HL-60 (cell line): Measurements from ENCODE around the gene RPS5.

Experiments
- POLR2AphosphoS5 ChIP-seq: IDR thresholded peaks from 2 replicates; pipeline ENCODE4 v1.6.1; 2012; ENCODE audit warnings: low read depth
- TF ChIP-seq, protein P1 (sequence below): IDR thresholded peaks from one replicate; pipeline ENCODE4 v1.5.1; 2011; ENCODE audit warnings: low read length, control low read depth, inconsistent platforms; ENCODE audit not compliant: insufficient read depth
- TF ChIP-seq, protein P2 (sequence below): IDR thresholded peaks from 2 replicates; pipeline ENCODE4 v1.6.1; 2012; ENCODE audit warnings: low read depth; ENCODE audit not compliant: insufficient replicate concordance

DNA sequence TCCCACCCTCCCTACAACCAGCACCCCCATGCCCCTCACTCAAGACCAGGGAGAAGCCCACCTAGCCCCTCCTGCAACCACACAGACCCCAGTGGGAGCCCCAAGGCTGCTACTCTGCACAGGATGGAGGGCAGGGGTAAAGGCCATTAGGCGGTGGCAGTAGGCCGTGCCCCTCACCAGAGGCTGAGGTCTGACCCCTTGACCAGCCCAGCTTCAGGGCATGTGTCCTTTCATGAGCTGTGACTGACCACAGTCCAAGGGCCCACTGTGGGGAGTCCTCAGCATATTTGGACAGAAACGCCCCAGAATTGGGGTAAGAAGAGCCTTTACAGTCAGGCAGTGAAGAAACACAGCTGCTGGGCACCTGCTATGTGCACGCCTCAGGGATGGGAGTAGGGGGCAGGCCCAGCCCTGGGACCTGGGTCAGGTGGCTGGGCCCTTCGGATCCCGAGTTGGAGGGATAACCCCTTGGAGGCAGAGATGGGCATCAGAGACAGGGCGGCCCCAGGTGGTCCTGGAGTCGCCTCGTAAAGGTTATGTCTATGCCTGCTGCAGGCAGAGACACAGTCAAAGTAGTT, 1.7 kb upstream of the RPS5 start:
- TF ChIP-seq, protein P1, sequence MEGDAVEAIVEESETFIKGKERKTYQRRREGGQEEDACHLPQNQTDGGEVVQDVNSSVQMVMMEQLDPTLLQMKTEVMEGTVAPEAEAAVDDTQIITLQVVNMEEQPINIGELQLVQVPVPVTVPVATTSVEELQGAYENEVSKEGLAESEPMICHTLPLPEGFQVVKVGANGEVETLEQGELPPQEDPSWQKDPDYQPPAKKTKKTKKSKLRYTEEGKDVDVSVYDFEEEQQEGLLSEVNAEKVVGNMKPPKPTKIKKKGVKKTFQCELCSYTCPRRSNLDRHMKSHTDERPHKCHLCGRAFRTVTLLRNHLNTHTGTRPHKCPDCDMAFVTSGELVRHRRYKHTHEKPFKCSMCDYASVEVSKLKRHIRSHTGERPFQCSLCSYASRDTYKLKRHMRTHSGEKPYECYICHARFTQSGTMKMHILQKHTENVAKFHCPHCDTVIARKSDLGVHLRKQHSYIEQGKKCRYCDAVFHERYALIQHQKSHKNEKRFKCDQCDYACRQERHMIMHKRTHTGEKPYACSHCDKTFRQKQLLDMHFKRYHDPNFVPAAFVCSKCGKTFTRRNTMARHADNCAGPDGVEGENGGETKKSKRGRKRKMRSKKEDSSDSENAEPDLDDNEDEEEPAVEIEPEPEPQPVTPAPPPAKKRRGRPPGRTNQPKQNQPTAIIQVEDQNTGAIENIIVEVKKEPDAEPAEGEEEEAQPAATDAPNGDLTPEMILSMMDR, result no peak
- TF ChIP-seq, protein P2, sequence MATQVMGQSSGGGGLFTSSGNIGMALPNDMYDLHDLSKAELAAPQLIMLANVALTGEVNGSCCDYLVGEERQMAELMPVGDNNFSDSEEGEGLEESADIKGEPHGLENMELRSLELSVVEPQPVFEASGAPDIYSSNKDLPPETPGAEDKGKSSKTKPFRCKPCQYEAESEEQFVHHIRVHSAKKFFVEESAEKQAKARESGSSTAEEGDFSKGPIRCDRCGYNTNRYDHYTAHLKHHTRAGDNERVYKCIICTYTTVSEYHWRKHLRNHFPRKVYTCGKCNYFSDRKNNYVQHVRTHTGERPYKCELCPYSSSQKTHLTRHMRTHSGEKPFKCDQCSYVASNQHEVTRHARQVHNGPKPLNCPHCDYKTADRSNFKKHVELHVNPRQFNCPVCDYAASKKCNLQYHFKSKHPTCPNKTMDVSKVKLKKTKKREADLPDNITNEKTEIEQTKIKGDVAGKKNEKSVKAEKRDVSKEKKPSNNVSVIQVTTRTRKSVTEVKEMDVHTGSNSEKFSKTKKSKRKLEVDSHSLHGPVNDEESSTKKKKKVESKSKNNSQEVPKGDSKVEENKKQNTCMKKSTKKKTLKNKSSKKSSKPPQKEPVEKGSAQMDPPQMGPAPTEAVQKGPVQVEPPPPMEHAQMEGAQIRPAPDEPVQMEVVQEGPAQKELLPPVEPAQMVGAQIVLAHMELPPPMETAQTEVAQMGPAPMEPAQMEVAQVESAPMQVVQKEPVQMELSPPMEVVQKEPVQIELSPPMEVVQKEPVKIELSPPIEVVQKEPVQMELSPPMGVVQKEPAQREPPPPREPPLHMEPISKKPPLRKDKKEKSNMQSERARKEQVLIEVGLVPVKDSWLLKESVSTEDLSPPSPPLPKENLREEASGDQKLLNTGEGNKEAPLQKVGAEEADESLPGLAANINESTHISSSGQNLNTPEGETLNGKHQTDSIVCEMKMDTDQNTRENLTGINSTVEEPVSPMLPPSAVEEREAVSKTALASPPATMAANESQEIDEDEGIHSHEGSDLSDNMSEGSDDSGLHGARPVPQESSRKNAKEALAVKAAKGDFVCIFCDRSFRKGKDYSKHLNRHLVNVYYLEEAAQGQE, result no peak
- no peak for TF ChIP-seq POLR2AphosphoS5
